IMR-90 (cell line): ENCODE data around the gene COQ2. TPM values are rescaled to one million over a fixed set of nuclear protein-coding genes. Genes with fewer than 3 reads are reported as not detected.

ENCODE experiments used
- ATAC-seq: fragments of 200-7000 bp; cut with Tn5 transposase; 2 replicates; pipeline ENCODE4 v1.9.1; 2020; ENCODE audit warnings: low read depth, mild to moderate bottlenecking, moderate library complexity
- BruUV-seq: library from RNA; stranded (reverse); fragments of 400-500 nt; replicated peaks from 2 replicates; lab custom pipeline; 2021; lab: Mats Ljungman, UMichigan
- CTCF ChIA-PET: fragments of 300-600 bp; formaldehyde crosslinking; extraction: SDS; loops from one replicate; lab custom pipeline; 2021; ENCODE audit warnings: antibody characterized with exemption; lab: Yijun Ruan, JAX
- POLR2A ChIA-PET: fragments of 300-600 bp; sonication (Branson Sonifier 250); formaldehyde crosslinking; loops from one replicate; lab custom pipeline; 2022; ENCODE audit warnings: antibody characterized with exemption; ENCODE audit not compliant: unreplicated experiment; lab: Charles Lee
- DNase-seq: peaks from one replicate; pipeline ENCODE4 v3.0.0; 2013
- H2AFZ ChIP-seq: replicated peaks from 2 replicates; pipeline ENCODE3; 2013; ENCODE audit warnings: low read length, mild to moderate bottlenecking; ENCODE audit not compliant: poor library complexity
- H2AK5ac ChIP-seq: 2 replicates; pipeline ENCODE4 v1.6.1; 2013; ENCODE audit warnings: low read depth, low read length, inconsistent platforms
- H2AK9ac ChIP-seq: replicated peaks from 2 replicates; pipeline ENCODE3; 2013; ENCODE audit warnings: mild to moderate bottlenecking, low read depth, low read length, moderate library complexity; ENCODE audit not compliant: poor library complexity
- H2BK120ac ChIP-seq: 2 replicates; pipeline ENCODE4 v1.6.1; 2013; ENCODE audit warnings: low read depth, low read length, inconsistent platforms
- H2BK15ac ChIP-seq: 3 replicates; pipeline ENCODE4 v1.6.1; 2013; ENCODE audit warnings: low read depth, low read length, inconsistent platforms
- H2BK20ac ChIP-seq: 2 replicates; pipeline ENCODE4 v1.6.1; 2013; ENCODE audit warnings: low read depth, mild to moderate bottlenecking, inconsistent platforms, low read length, moderate library complexity
- H2BK5ac ChIP-seq: 2 replicates; pipeline ENCODE4 v1.6.1; 2013; ENCODE audit warnings: mild to moderate bottlenecking, low read depth, low read length, inconsistent platforms; ENCODE audit not compliant: poor library complexity, severe bottlenecking
- H3K14ac ChIP-seq: replicated peaks from 2 replicates; pipeline ENCODE4 v1.6.1; 2013; ENCODE audit warnings: low read depth, low read length, inconsistent platforms
- H3K18ac ChIP-seq: 2 replicates; pipeline ENCODE4 v1.6.1; 2013; ENCODE audit warnings: low read depth, low read length, control low read depth
- H3K23ac ChIP-seq: 2 replicates; pipeline ENCODE4 v1.6.1; 2013; ENCODE audit warnings: low read depth, low read length, inconsistent platforms
- H3K27ac ChIP-seq: 2 replicates; pipeline ENCODE4 v1.5.1; 2013; ENCODE audit warnings: mild to moderate bottlenecking, control low read depth, low read length; ENCODE audit not compliant: insufficient read depth
- H3K27me3 ChIP-seq: 2 replicates; pipeline ENCODE4 v1.6.1; 2013; ENCODE audit warnings: low read length; ENCODE audit not compliant: control insufficient read depth, insufficient read depth
- H3K36me3 ChIP-seq: 2 replicates; pipeline ENCODE4 v1.6.1; 2013; ENCODE audit warnings: low read length, mixed read lengths; ENCODE audit not compliant: control insufficient read depth, insufficient read depth
- H3K4ac ChIP-seq: 2 replicates; pipeline ENCODE4 v1.6.1; 2013; ENCODE audit warnings: low read depth, low read length, inconsistent platforms
- H3K4me1 ChIP-seq: 2 replicates; pipeline ENCODE4 v1.6.1; 2013; ENCODE audit warnings: low read length, mixed read lengths; ENCODE audit not compliant: control insufficient read depth, insufficient read depth
- H3K4me2 ChIP-seq: 2 replicates; pipeline ENCODE4 v1.6.1; 2013; ENCODE audit warnings: low read depth, mild to moderate bottlenecking, control low read depth, low read length, moderate library complexity
- H3K4me3 ChIP-seq: 2 replicates; pipeline ENCODE4 v1.5.1; 2013; ENCODE audit warnings: low read depth, mild to moderate bottlenecking, control low read depth, low read length, moderate library complexity; ENCODE audit not compliant: insufficient read depth
- H3K56ac ChIP-seq: 2 replicates; pipeline ENCODE4 v1.6.1; 2013; ENCODE audit warnings: low read length, inconsistent platforms; ENCODE audit not compliant: insufficient read depth; ENCODE audit errors: extremely low read depth
- H3K79me1 ChIP-seq, 2 experiments: 2 replicates each; pipeline ENCODE4 v1.6.1; 2013; ENCODE audit warnings: low read length in 2 of 2, inconsistent platforms in 1 of 2, low read depth in 1 of 2
- H3K9ac ChIP-seq: 2 replicates; pipeline ENCODE4 v1.6.1; 2013; ENCODE audit warnings: low read depth, low read length, control low read depth
- H3K9me1 ChIP-seq: 2 replicates; pipeline ENCODE4 v1.6.1; 2013; ENCODE audit warnings: low read length, inconsistent platforms; ENCODE audit not compliant: insufficient read depth
- H3K9me3 ChIP-seq: 2 replicates; pipeline ENCODE4 v1.6.1; 2013; ENCODE audit warnings: low read length; ENCODE audit not compliant: control insufficient read depth, insufficient read depth
- H4K20me1 ChIP-seq: 2 replicates; pipeline ENCODE4 v1.6.1; 2013; ENCODE audit warnings: low read length, inconsistent platforms; ENCODE audit not compliant: insufficient read depth
- H4K5ac ChIP-seq: 2 replicates; pipeline ENCODE4 v1.6.1; 2013; ENCODE audit warnings: mild to moderate bottlenecking, low read depth, low read length, control low read depth
- H4K8ac ChIP-seq, 2 experiments: 2 replicates each; pipeline ENCODE4 v1.6.1; 2013; ENCODE audit warnings: low read depth in 2 of 2, low read length in 2 of 2, control low read depth in 1 of 2, inconsistent platforms in 1 of 2
- H4K91ac ChIP-seq: 2 replicates; pipeline ENCODE4 v1.6.1; 2013; ENCODE audit warnings: low read depth, low read length, inconsistent platforms; ENCODE audit not compliant: insufficient read depth
- MAFK ChIP-seq: IDR thresholded peaks from 2 replicates; pipeline ENCODE4 v1.6.1; 2012; ENCODE audit warnings: low read depth, low read length, improper control_type of control experiment
- MAZ ChIP-seq: IDR thresholded peaks from 2 replicates; pipeline ENCODE4 v1.6.1; 2012; ENCODE audit warnings: low read depth, mild to moderate bottlenecking, low read length, improper control_type of control experiment, moderate library complexity, borderline replicate concordance
- RCOR1 ChIP-seq: IDR thresholded peaks from 2 replicates; pipeline ENCODE4 v1.6.1; 2012; ENCODE audit warnings: mild to moderate bottlenecking, low read length, improper control_type of control experiment; ENCODE audit not compliant: insufficient replicate concordance
- RFX5 ChIP-seq: IDR thresholded peaks from 2 replicates; pipeline ENCODE4 v1.8.0; 2012; ENCODE audit warnings: low read depth, mild to moderate bottlenecking, low read length, moderate library complexity
- WGBS, 2 experiments: methylation state at CpG; one replicate each; pipeline versions ENCODE4 v1.1.5 to v1.1.7; 2013; ENCODE audit warnings: missing lambda C conversion rate in 2 of 2; ENCODE audit not compliant: insufficient read length in 1 of 2; ENCODE audit errors: extremely low coverage in 2 of 2; 5-methylcytosine and 5-hydroxymethylcytosine counted together
- dilution Hi-C: fragments of 300-500 bp; cut with HindIII; formaldehyde crosslinking; loops from one replicate; pipeline ENCODE4 v1.14.3; 2018; ENCODE audit warnings: low sequenced_read_pairs; ENCODE audit not compliant: unreplicated experiment
- in situ Hi-C: fragments of 300-500 bp; cut with MboI; formaldehyde crosslinking; loops from 3 replicates; pipeline ENCODE4 v1.14.3; 2019; ENCODE audit warnings: low sequenced_read_pairs, inconsistent platforms, mixed read lengths
- intact Hi-C: fragments of 100-400 bp; cut with micrococcal nuclease; formaldehyde crosslinking; loops from 2 replicates; pipeline ENCODE4 v1.10.0; 2022
- polyA plus RNA-seq, 3 experiments: library from polyadenylated mRNA; depleted of rRNA; stranded (reverse); fragments of >200 nt; gene quantifications; 2 replicates each; pipeline ENCODE4 v1.2.3, GENCODE V29; 2012; ENCODE audit warnings: low replicate concordance in 1 of 3
- total RNA-seq: library from RNA; depleted of rRNA; stranded (reverse); fragments of >200 nt; gene quantifications from 2 replicates; pipeline ENCODE4 v1.2.3, GENCODE V29; 2012

COQ2 gene
- total and polyA plus RNA-seq, 2 of the 4 experiments (the other 2 are of a cell fraction) = 7.3 to 7.4 TPM

GRCh38 chr4:83297548-83298260, 13.1 kb upstream of the COQ2 start:
- H2BK20ac ChIP-seq = no peak overlapping the region
- no peak overlapping the region for H3K4me2 ChIP-seq
- H3K9me3 ChIP-seq = no peaks in the 10 kb centered on the region
- H3K4me1 ChIP-seq = no peaks in the 10 kb centered on the region
- no peak overlapping the region for H4K91ac ChIP-seq
- peaks cover 7% of the 10 kb centered on the region for H3K27me3 ChIP-seq
- no peak overlapping the region for H2AK9ac ChIP-seq
- ChIA-PET POLR2A (no interaction called here), CTCF (no interaction called here)
- no peak overlapping the region for H3K18ac ChIP-seq
- TF ChIP-seq MAZ (no peak), RCOR1 (no peak), MAFK (0 out of 2 replicates have a peak, but pooled peaks have one; percentile 5), RFX5 (no peak)
- H3K79me1 ChIP-seq = no peaks in the 10 kb centered on the region
- no CpG with 5 or more reads among the region's 3 CpGs for WGBS, 2 experiments
- intact Hi-C loops = no loop called here
- no peak for DNase-seq
- H3K9ac ChIP-seq = no peak overlapping the region
- H2BK120ac ChIP-seq = no peak overlapping the region
- no peaks in the 10 kb centered on the region for H4K20me1 ChIP-seq
- BruUV-seq = no TSS peak
- no peak overlapping the region for H3K14ac ChIP-seq
- no peak overlapping the region for H4K5ac ChIP-seq
- no peak overlapping the region for H3K4me3 ChIP-seq
- H3K56ac ChIP-seq = no peak overlapping the region
- no peak overlapping the region for H4K8ac ChIP-seq
- no peak overlapping the region for H2AK5ac ChIP-seq
- no peak overlapping the region for H2BK5ac ChIP-seq
- no peak overlapping the region for H2AFZ ChIP-seq
- H3K23ac ChIP-seq = no peak overlapping the region
- no peaks in the 10 kb centered on the region for H3K36me3 ChIP-seq
- in situ Hi-C loops = no loop called here
- H2BK15ac ChIP-seq = no peak overlapping the region
- H3K9me1 ChIP-seq = no peaks in the 10 kb centered on the region
- no peak overlapping the region for H3K27ac ChIP-seq
- ATAC-seq = no peak
- H3K4ac ChIP-seq = no peak overlapping the region
- dilution Hi-C loops = no loop called here
